ENCODE results near the gene FBLN1. TPM values are rescaled to one million over a fixed set of nuclear protein-coding genes. Genes with fewer than 3 reads are reported as not detected.
A peak's percentile ranks its signal among the peaks of the same experiment; 100 is the strongest.

The FBLN1 gene
- total and polyA plus RNA-seq, 2 of the 8 experiments (the other 6 are each of a cell fraction or from before 2014, with no cell fraction given): 159 to 168 TPM

GRCh38 chr22:45493286-45493771, 9.4 kb upstream of the FBLN1 start:
- H3K23ac ChIP-seq (ENCODE audit: insufficient read length): no peak overlapping the region
- H2BK120ac ChIP-seq (replicated peaks; ENCODE audit: low read depth, low read length): no peak overlapping the region
- H3K27me3 ChIP-seq (replicated peaks in 1 of 4; ENCODE audit: control insufficient read depth in 3 of 4, extremely low read depth in 1 of 4, insufficient read depth in 3 of 4, low read length in 3 of 4): no peaks in the 10 kb centered on the region
- H3K23me2 ChIP-seq (ENCODE audit: low read depth, low read length): no peaks in the 10 kb centered on the region
- no peak overlapping the region for H3K56ac ChIP-seq (replicated peaks; ENCODE audit: insufficient read length, low read depth, low read length)
- no peak overlapping the region for H4K5ac ChIP-seq (ENCODE audit: insufficient read length, low read depth, low read length)
- H3K4ac ChIP-seq (replicated peaks; ENCODE audit: insufficient read length, low read depth, low read length): no peak overlapping the region
- no peak overlapping the region for H3K4me3 ChIP-seq (ENCODE audit: extremely low read depth in 1 of 4, insufficient read depth in 2 of 4, low read depth in 3 of 4, low read length in 4 of 4)
- H4K8ac ChIP-seq (ENCODE audit: extremely low read depth, insufficient read depth, low read length): no peak overlapping the region; the same call in 1 of the 2 replicates
- H3K18ac ChIP-seq (ENCODE audit: extremely low read depth, low read length): no peak overlapping the region
- no peak overlapping the region for H2BK20ac ChIP-seq (ENCODE audit: low read length)
- no peak overlapping the region for H2AK5ac ChIP-seq (ENCODE audit: low read depth, low read length)
- H2AFZ ChIP-seq (ENCODE audit: low read length): no peak overlapping the region
- H3K14ac ChIP-seq (ENCODE audit: insufficient read length): no peak overlapping the region
- H3K79me1 ChIP-seq (ENCODE audit: low read depth, low read length): no peaks in the 10 kb centered on the region; the same call in 1 of the 2 replicates
- H3K27ac ChIP-seq (ENCODE audit: low read depth, low read length): no peak overlapping the region
- DNase-seq (ENCODE audit: low read depth in 1 of 2, low spot score in 2 of 2) (no peak), FAIRE-seq (no peak)
- no peak overlapping the region for H2BK12ac ChIP-seq (ENCODE audit: low read depth, low read length)
- peaks cover 0 to 8% (median 2%) of the 10 kb centered on the region in 4 experiments; a peak in 2 of 7 replicates for H3K4me1 ChIP-seq (replicated peaks in 1 of 4; ENCODE audit: control insufficient read depth in 3 of 4, insufficient read depth in 4 of 4, low read length in 3 of 4)
- no peak for TF ChIP-seq CEBPB (IDR thresholded peaks at IDR 0.05; ENCODE audit: low read depth, low read length)
- 84% methylated on average over 13 of the region's 13 CpGs; no CpG with 5 or more reads in 1 of the 2 experiments for WGBS, 2 experiments (ENCODE audit: extremely low coverage in 1 of 2, insufficient coverage in 1 of 2, insufficient read length in 1 of 2, insufficient replicate concordance in 2 of 2, low coverage in 1 of 2, low lambda C conversion rate in 2 of 2, missing lambda C conversion rate in 1 of 2)
- H3K36me3 ChIP-seq (ENCODE audit: control insufficient read depth in 2 of 4, insufficient read depth in 4 of 4, low read length in 3 of 4): no peaks in the 10 kb centered on the region
- H4K20me1 ChIP-seq (replicated peaks in 1 of 2; ENCODE audit: control insufficient read depth in 1 of 2, insufficient read depth in 2 of 2, low read length in 2 of 2): no peaks in the 10 kb centered on the region
- H3K9me3 ChIP-seq (ENCODE audit: insufficient read depth in 2 of 2, low read depth in 1 of 2, low read length in 1 of 2): peaks cover 5% of the 10 kb centered on the region in 2 experiments; a peak in 2 of 4 replicates
- no peak overlapping the region for H3K9ac ChIP-seq (replicated peaks in 1 of 4; ENCODE audit: extremely low read depth in 1 of 4, low read depth in 3 of 4, low read length in 3 of 4)
- no peaks in the 10 kb centered on the region for H3K79me2 ChIP-seq (ENCODE audit: control insufficient read depth in 1 of 2, insufficient read depth in 2 of 2, low read length in 2 of 2)
- H2BK5ac ChIP-seq (ENCODE audit: low read depth, low read length): no peak overlapping the region
- H2BK15ac ChIP-seq (ENCODE audit: low read length): no peak overlapping the region
- POLR2A ChIA-PET (ENCODE audit: partially characterized antibody): interaction anchor here (1.0 to 1.1 kb wide), 2 partner anchors 10 to 330 kb away, joined by 3 read pairs; partner anchors contain the start of genes FBLN1 and NUP50
- CTCF ChIA-PET (ENCODE audit: partially characterized antibody): interaction anchor here (0.6 to 1.2 kb wide), 5 partner anchors 16 to 757 kb away, joined by 3 to 5 read pairs (median 3); no protein-coding TSS in a partner anchor
- no peak overlapping the region for H3K4me2 ChIP-seq (ENCODE audit: insufficient read depth in 1 of 2, low read depth in 2 of 2, low read length in 2 of 2)
- H4K91ac ChIP-seq (replicated peaks; ENCODE audit: insufficient read length, low read length): peak overlapping the region; percentile 65

All from H1 (cell line).